Mesenteric fat pad (tissue), 1 donor: ENCODE results near the gene DPY19L3. TPM values are rescaled to one million over a fixed set of nuclear protein-coding genes. Genes with fewer than 3 reads are reported as not detected.
"Not testable (repeated sequence)": the region's sequence is repeated elsewhere in the genome, so short reads cannot be mapped to it uniquely, and the experiment has no call there.

Experiments used
- DNase-seq: peaks from one replicate; pipeline ENCODE4 v3.0.0-alpha.2; 2020; ENCODE audit warnings: low spot score
- total RNA-seq: library from RNA; stranded (reverse); fragmentation: NEBNext Ultra II Directional; extraction: Animal tissue kit (Norgen Biotek cat#: 25700); gene quantifications from one replicate; pipeline ENCODE4 v1.2.1, GENCODE V29; 2021
- donor health status: DM: yes; HTN: yes; CAD: no.

The DPY19L3 gene
- total RNA-seq, 1 donor from 2014 or later: 25.3 TPM

- DNase-seq: no peak
Observed at GRCh38 chr19:32437096-32437495, 31.5 kb downstream of the DPY19L3 start.

GRCh38 chr19:32438751-32439150, 33.2 kb downstream of the DPY19L3 start:
- no peak for DNase-seq

DNA sequence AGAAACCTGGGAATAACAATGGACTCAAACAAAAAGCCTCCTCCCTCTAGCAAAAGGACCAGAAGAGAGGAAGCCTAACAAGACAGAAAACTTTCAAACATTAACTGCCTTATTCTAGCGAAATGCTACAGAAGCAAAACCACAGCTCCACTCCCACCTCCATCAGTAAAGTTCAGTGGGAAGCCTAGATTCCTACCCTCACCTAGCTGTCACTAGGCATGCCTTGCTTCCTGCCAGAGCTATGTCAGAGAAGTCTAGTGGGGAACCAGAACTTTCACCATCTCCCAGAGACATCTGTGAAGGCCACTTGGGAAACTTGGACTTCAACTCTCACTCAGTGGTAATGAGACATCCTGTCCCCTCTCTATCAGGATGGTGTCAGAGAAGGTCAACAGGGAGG, 37.1 kb downstream of the DPY19L3 start:
- no peak for DNase-seq

DNA sequence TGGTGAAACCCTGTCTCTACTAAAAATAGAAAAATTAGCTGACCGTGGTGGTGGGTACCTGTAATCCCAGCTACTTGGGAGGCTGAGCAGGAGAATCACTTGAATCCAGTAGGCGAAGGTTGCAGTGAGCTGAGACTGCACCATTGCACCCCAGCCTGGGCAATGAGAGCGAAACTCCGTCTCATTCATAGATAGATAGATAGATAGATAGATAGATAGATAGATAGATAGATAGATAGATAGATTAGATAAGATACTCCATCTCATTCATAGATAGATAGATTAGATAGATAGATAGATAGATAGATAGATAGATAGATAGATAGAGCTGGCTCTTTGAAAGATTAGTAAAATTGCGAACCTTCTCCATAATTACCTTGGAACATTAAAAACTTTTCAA, 42.0 kb downstream of the DPY19L3 start:
- DNase-seq: not testable (repeated sequence)

DNA sequence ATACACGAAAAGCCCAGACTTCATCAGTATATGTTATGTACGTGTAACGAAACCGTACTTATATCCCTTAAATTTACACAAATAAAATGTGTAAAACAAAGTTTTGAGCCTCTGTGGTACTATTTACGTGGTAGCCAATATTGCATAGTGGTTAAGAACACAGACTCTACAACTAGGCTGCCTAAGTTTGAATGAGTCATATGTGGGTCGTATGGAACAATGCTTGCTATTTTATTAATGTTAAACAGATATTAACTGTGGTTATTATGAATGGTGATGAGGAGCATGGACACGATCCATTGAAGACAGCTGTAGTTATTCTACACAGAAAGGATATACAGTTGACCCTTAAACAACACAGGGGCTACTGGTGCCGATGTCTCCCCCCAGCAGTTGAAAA, 42.5 kb downstream of the DPY19L3 start:
- DNase-seq: no peak

DNA sequence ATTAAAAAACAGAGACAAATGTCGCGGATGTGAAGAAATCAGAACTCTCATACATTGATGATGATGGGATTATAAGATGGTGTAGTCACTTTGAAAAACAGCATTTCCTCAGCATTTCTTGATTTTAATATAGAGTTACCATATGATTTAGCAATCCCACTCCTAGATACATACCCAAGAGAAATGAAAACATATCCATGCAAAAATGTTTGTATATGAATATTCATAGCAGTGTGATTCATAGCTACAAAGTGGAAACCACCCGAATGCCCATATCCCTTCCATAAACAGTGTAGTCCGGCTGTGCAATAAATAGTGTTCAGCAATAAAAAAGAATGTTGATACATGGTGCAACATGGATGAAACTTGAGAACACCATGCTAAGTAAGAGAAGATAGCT, 44.6 kb downstream of the DPY19L3 start:
- DNase-seq: no peak

DNA sequence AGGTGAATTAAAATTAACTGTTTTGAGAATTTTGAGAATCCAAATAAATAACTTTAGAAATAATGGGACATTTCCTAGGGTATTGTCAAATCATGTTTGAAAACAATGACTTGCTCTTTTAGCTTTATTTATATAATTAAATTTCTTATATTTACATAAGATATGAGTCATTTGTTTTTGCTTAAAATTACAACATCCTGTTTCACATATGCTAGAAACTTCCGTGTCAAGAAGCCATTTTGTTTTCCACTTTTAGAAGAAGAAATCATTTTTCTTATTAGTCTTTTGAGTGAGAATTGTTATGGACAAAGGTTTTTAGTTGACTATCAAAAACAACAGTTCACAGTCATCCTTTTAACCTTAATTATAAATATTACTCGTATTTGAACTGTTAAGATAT, 48.2 kb downstream of the DPY19L3 start:
- no peak for DNase-seq

DNA sequence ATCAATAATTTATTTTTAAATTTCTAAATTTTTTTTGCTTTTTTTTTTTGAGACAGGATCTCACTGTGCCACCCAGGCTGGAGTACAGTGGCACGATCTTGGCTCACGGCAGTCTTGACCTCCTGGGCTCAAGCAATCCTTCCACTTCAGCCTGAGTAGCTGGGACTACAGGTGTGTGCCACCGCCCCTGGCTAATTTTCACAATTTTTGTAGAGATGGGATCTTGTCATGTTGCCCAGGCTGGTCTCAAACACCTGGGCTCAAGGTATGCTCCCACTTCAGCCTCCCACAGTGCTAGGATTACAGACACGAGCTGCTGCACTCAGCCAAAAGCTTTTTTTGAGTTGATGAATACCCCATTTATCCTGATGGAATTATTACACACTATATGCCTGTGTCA, 50.8 kb downstream of the DPY19L3 start:
- no peak for DNase-seq

- DNase-seq: no peak
Observed at GRCh38 chr19:32457571-32458158, 52.1 kb downstream of the DPY19L3 start.

- no peak for DNase-seq
Observed at GRCh38 chr19:32458500-32459123, 53.0 kb downstream of the DPY19L3 start.

GRCh38 chr19:32459204-32459865, 53.8 kb downstream of the DPY19L3 start:
- no peak for DNase-seq

- DNase-seq: no peak
Observed at GRCh38 chr19:32460476-32460875, 54.9 kb downstream of the DPY19L3 start.

- DNase-seq: no peak
Observed at GRCh38 chr19:32464279-32464678, 58.7 kb downstream of the DPY19L3 start.

DNA sequence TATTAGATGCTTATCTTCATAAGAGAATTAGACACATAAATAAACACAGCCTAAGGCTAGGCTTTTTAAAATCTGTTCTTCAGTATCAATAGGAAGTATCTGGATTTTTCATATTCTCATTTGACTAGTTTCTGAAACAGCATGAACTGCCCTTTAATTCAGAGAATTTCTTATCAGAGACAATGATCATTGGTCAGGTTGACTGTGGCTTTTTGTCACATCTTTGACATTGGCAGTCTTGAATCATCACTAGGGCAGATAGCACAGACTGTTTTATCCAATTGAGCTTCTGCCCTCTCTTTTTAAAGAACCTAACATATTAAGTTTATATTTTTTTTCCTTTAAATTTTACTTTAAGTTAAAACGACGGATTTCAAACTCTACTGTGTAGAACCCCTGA, 59.6 kb downstream of the DPY19L3 start:
- no peak for DNase-seq

DNA sequence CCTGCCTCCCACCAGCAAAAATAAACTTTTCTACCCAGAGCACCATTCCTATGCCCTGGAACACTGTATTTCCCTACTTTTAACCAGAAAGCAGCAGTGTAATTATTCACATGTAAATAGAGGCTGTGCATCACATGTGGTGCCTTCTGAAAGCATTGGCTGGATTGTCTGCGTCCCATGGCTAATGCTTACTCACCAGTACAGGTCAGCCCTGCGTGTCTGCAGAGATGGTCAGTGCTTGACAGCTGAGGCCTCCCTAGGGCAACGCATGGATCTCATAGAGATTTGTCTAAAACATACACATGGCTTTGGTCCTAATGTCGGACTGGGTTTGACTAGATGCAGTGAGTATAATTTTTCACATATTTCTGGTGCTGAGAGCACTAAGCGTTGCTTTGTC, 64.2 kb downstream of the DPY19L3 start:
- no peak for DNase-seq

DNA sequence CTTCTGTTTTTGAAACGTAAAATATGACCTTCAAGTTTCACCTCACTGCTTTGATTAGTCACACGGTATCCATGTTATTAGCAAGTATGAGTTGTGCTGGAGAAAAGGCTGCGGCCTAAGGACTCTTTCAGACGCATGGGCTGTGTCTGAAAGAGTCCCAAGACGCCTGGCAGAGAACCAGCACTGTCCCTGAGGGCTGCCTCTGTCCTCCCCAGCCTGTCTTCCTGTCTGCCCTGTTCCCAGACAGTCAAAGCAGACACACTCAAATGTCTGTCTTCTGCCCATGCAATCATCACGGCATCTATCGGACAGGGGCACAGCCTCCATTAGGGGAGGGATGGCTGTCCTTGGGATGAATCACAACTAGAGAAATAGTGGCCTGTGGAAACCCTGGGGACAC, 65.5 kb downstream of the DPY19L3 start:
- DNase-seq: no peak

DNA sequence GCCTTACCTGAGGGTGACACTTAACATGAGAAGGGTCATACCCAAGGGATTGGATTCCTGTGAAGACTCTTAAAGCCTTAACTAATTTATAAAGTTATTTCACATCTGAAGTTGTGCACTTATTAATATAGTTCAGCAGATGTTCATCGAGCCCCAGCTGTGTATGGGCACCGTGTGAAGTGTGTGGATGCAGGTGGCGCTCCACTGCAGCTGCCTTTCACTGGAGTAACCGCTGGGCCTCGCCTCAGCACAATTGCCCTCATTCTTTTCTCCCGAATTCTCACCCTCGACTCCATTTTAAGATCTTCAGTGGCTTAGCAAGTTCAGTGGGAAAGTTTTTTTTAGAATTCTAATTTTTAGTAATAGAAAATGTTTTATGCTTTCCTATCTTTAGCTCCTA, 66.2 kb downstream of the DPY19L3 start:
- no peak for DNase-seq

DNA sequence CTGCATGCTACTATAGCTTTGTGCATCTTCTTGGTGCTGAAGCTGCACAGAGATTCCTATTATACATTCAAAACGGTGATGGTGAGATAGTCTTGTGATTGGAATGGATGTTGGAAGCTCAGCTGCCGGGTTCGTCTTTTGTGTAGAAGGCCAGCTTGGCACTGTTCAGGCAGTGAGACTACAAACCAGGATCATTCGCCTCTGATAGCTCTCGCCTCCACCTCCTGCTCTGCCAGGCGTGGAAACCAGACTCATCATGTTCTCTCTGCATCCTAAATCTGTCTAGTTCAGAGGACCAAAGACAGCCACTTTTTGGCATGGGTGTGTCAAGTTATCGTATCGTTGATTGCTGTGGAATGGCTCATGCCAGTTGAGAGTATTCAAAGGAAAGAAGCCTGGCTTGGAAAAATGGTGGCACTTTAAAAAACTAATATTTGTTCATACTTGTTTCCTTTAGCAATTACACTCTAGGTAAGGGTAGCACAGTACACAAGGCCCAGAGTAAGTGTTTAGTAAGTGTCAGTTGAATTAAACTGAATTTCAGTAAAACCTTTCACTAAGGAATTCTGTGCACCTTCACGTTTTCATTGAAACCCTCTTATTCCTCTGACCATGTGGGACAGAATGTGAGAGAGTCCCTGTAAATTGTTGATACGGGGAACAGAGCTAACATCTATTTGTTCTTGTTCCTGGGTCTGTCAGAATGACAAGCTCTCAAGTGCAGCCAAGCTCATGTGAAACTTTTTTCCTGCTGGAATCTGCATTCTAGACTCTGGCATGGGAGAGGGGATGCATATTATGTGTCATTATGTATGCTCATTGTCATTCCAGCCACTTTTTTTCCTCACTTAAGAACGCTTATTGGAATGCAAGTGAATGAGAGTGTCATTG, 69.8 kb downstream of the DPY19L3 start:
- DNase-seq: no peak

DNA sequence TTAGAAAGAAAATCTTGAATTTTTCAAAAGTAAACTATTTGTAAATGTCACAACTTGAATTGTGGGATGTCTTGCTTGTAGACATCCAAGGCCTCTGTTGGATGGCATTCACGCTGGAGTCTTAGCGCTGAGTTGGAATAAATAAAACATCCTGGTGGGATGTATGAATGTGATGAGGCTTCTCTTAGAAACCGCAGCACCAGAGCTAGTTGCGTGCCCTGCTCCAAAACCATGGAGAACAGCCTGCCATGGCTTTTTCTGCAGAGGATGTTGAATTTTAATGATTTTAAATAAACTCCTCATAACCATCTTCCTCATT, 70.4 kb downstream of the DPY19L3 start:
- no peak for DNase-seq

- DNase-seq: no peak
Observed at GRCh38 chr19:32480321-32480720, 74.8 kb downstream of the DPY19L3 start.

GRCh38 chr19:32483574-32483973, 78.0 kb downstream of the DPY19L3 start:
- no peak for DNase-seq

- no peak for DNase-seq
Observed at GRCh38 chr19:32489971-32490370, 84.4 kb downstream of the DPY19L3 start.
